IMR-90 (cell line): ENCODE measurements around the gene AEN. TPM values are rescaled to one million over a fixed set of nuclear protein-coding genes. Genes with fewer than 3 reads are reported as not detected.

Experiments
- ATAC-seq: fragments of 200-7000 bp; cut with Tn5 transposase; 2 replicates; pipeline ENCODE4 v1.9.1; 2020; ENCODE audit warnings: low read depth, mild to moderate bottlenecking, moderate library complexity
- BruUV-seq: library from RNA; stranded (reverse); fragments of 400-500 nt; replicated peaks from 2 replicates; lab custom pipeline; 2021; lab: Mats Ljungman, UMichigan
- CTCF ChIA-PET: fragments of 300-600 bp; formaldehyde crosslinking; extraction: SDS; loops from one replicate; lab custom pipeline; 2021; ENCODE audit warnings: antibody characterized with exemption; lab: Yijun Ruan, JAX
- POLR2A ChIA-PET: fragments of 300-600 bp; sonication (Branson Sonifier 250); formaldehyde crosslinking; loops from one replicate; lab custom pipeline; 2022; ENCODE audit warnings: antibody characterized with exemption; ENCODE audit not compliant: unreplicated experiment; lab: Charles Lee
- DNase-seq: peaks from one replicate; pipeline ENCODE4 v3.0.0; 2013
- H2AFZ ChIP-seq: replicated peaks from 2 replicates; pipeline ENCODE3; 2013; ENCODE audit warnings: low read length, mild to moderate bottlenecking; ENCODE audit not compliant: poor library complexity
- H2AK5ac ChIP-seq: 2 replicates; pipeline ENCODE4 v1.6.1; 2013; ENCODE audit warnings: low read depth, low read length, inconsistent platforms
- H2AK9ac ChIP-seq: replicated peaks from 2 replicates; pipeline ENCODE3; 2013; ENCODE audit warnings: mild to moderate bottlenecking, low read depth, low read length, moderate library complexity; ENCODE audit not compliant: poor library complexity
- H2BK120ac ChIP-seq: 2 replicates; pipeline ENCODE4 v1.6.1; 2013; ENCODE audit warnings: low read depth, low read length, inconsistent platforms
- H2BK15ac ChIP-seq: 3 replicates; pipeline ENCODE4 v1.6.1; 2013; ENCODE audit warnings: low read depth, low read length, inconsistent platforms
- H2BK20ac ChIP-seq: 2 replicates; pipeline ENCODE4 v1.6.1; 2013; ENCODE audit warnings: low read depth, mild to moderate bottlenecking, inconsistent platforms, low read length, moderate library complexity
- H2BK5ac ChIP-seq: 2 replicates; pipeline ENCODE4 v1.6.1; 2013; ENCODE audit warnings: mild to moderate bottlenecking, low read depth, low read length, inconsistent platforms; ENCODE audit not compliant: poor library complexity, severe bottlenecking
- H3K14ac ChIP-seq: replicated peaks from 2 replicates; pipeline ENCODE4 v1.6.1; 2013; ENCODE audit warnings: low read depth, low read length, inconsistent platforms
- H3K18ac ChIP-seq: 2 replicates; pipeline ENCODE4 v1.6.1; 2013; ENCODE audit warnings: low read depth, low read length, control low read depth
- H3K23ac ChIP-seq: 2 replicates; pipeline ENCODE4 v1.6.1; 2013; ENCODE audit warnings: low read depth, low read length, inconsistent platforms
- H3K27ac ChIP-seq: 2 replicates; pipeline ENCODE4 v1.5.1; 2013; ENCODE audit warnings: mild to moderate bottlenecking, control low read depth, low read length; ENCODE audit not compliant: insufficient read depth
- H3K27me3 ChIP-seq: 2 replicates; pipeline ENCODE4 v1.6.1; 2013; ENCODE audit warnings: low read length; ENCODE audit not compliant: control insufficient read depth, insufficient read depth
- H3K36me3 ChIP-seq: 2 replicates; pipeline ENCODE4 v1.6.1; 2013; ENCODE audit warnings: low read length, mixed read lengths; ENCODE audit not compliant: control insufficient read depth, insufficient read depth
- H3K4ac ChIP-seq: 2 replicates; pipeline ENCODE4 v1.6.1; 2013; ENCODE audit warnings: low read depth, low read length, inconsistent platforms
- H3K4me1 ChIP-seq: 2 replicates; pipeline ENCODE4 v1.6.1; 2013; ENCODE audit warnings: low read length, mixed read lengths; ENCODE audit not compliant: control insufficient read depth, insufficient read depth
- H3K4me2 ChIP-seq: 2 replicates; pipeline ENCODE4 v1.6.1; 2013; ENCODE audit warnings: low read depth, mild to moderate bottlenecking, control low read depth, low read length, moderate library complexity
- H3K4me3 ChIP-seq: 2 replicates; pipeline ENCODE4 v1.5.1; 2013; ENCODE audit warnings: low read depth, mild to moderate bottlenecking, control low read depth, low read length, moderate library complexity; ENCODE audit not compliant: insufficient read depth
- H3K56ac ChIP-seq: 2 replicates; pipeline ENCODE4 v1.6.1; 2013; ENCODE audit warnings: low read length, inconsistent platforms; ENCODE audit not compliant: insufficient read depth; ENCODE audit errors: extremely low read depth
- H3K79me1 ChIP-seq, 2 experiments: 2 replicates each; pipeline ENCODE4 v1.6.1; 2013; ENCODE audit warnings: low read length in 2 of 2, inconsistent platforms in 1 of 2, low read depth in 1 of 2
- H3K9ac ChIP-seq: 2 replicates; pipeline ENCODE4 v1.6.1; 2013; ENCODE audit warnings: low read depth, low read length, control low read depth
- H3K9me1 ChIP-seq: 2 replicates; pipeline ENCODE4 v1.6.1; 2013; ENCODE audit warnings: low read length, inconsistent platforms; ENCODE audit not compliant: insufficient read depth
- H3K9me3 ChIP-seq: 2 replicates; pipeline ENCODE4 v1.6.1; 2013; ENCODE audit warnings: low read length; ENCODE audit not compliant: control insufficient read depth, insufficient read depth
- H4K20me1 ChIP-seq: 2 replicates; pipeline ENCODE4 v1.6.1; 2013; ENCODE audit warnings: low read length, inconsistent platforms; ENCODE audit not compliant: insufficient read depth
- H4K5ac ChIP-seq: 2 replicates; pipeline ENCODE4 v1.6.1; 2013; ENCODE audit warnings: mild to moderate bottlenecking, low read depth, low read length, control low read depth
- H4K8ac ChIP-seq, 2 experiments: 2 replicates each; pipeline ENCODE4 v1.6.1; 2013; ENCODE audit warnings: low read depth in 2 of 2, low read length in 2 of 2, control low read depth in 1 of 2, inconsistent platforms in 1 of 2
- H4K91ac ChIP-seq: 2 replicates; pipeline ENCODE4 v1.6.1; 2013; ENCODE audit warnings: low read depth, low read length, inconsistent platforms; ENCODE audit not compliant: insufficient read depth
- CEBPB ChIP-seq: IDR thresholded peaks from 2 replicates; pipeline ENCODE4 v1.6.1; 2012; ENCODE audit warnings: low read depth, low read length, improper control_type of control experiment
- MAFK ChIP-seq: IDR thresholded peaks from 2 replicates; pipeline ENCODE4 v1.6.1; 2012; ENCODE audit warnings: low read depth, low read length, improper control_type of control experiment
- MAZ ChIP-seq: IDR thresholded peaks from 2 replicates; pipeline ENCODE4 v1.6.1; 2012; ENCODE audit warnings: low read depth, mild to moderate bottlenecking, low read length, improper control_type of control experiment, moderate library complexity, borderline replicate concordance
- NFE2L2 ChIP-seq: fragments of 150-350 bp; IDR thresholded peaks from 2 replicates; pipeline ENCODE4 v1.6.1; 2016; ENCODE audit warnings: low read depth, mild to moderate bottlenecking, low read length
- POLR2A ChIP-seq: IDR thresholded peaks from 2 replicates; pipeline ENCODE4 v1.6.1; 2012; ENCODE audit warnings: mild to moderate bottlenecking, low read depth, low read length
- RAD21 ChIP-seq: IDR thresholded peaks from 2 replicates; pipeline ENCODE4 v1.6.1; 2012; ENCODE audit warnings: low read length, improper control_type of control experiment
- RCOR1 ChIP-seq: IDR thresholded peaks from 2 replicates; pipeline ENCODE4 v1.6.1; 2012; ENCODE audit warnings: mild to moderate bottlenecking, low read length, improper control_type of control experiment; ENCODE audit not compliant: insufficient replicate concordance
- RFX5 ChIP-seq: IDR thresholded peaks from 2 replicates; pipeline ENCODE4 v1.8.0; 2012; ENCODE audit warnings: low read depth, mild to moderate bottlenecking, low read length, moderate library complexity
- SMC3 ChIP-seq: fragments of 150-350 bp; IDR thresholded peaks from 2 replicates; pipeline ENCODE4 v1.6.1; 2016; ENCODE audit warnings: low read depth, mild to moderate bottlenecking, antibody characterized with exemption, low read length, moderate library complexity
- WGBS, 2 experiments: methylation state at CpG; one replicate each; pipeline versions ENCODE4 v1.1.5 to v1.1.7; 2013; ENCODE audit warnings: missing lambda C conversion rate in 2 of 2; ENCODE audit not compliant: insufficient read length in 1 of 2; ENCODE audit errors: extremely low coverage in 2 of 2; 5-methylcytosine and 5-hydroxymethylcytosine counted together
- dilution Hi-C: fragments of 300-500 bp; cut with HindIII; formaldehyde crosslinking; loops from one replicate; pipeline ENCODE4 v1.14.3; 2018; ENCODE audit warnings: low sequenced_read_pairs; ENCODE audit not compliant: unreplicated experiment
- in situ Hi-C: fragments of 300-500 bp; cut with MboI; formaldehyde crosslinking; loops from 3 replicates; pipeline ENCODE4 v1.14.3; 2019; ENCODE audit warnings: low sequenced_read_pairs, inconsistent platforms, mixed read lengths
- intact Hi-C: fragments of 100-400 bp; cut with micrococcal nuclease; formaldehyde crosslinking; loops from 2 replicates; pipeline ENCODE4 v1.10.0; 2022
- polyA plus RNA-seq, 3 experiments: library from polyadenylated mRNA; depleted of rRNA; stranded (reverse); fragments of >200 nt; gene quantifications; 2 replicates each; pipeline ENCODE4 v1.2.3, GENCODE V29; 2012; ENCODE audit warnings: low replicate concordance in 1 of 3
- total RNA-seq: library from RNA; depleted of rRNA; stranded (reverse); fragments of >200 nt; gene quantifications from 2 replicates; pipeline ENCODE4 v1.2.3, GENCODE V29; 2012
- TF ChIP-seq, protein P1 (sequence below): fragments of 150-350 bp; IDR thresholded peaks from 2 replicates; pipeline ENCODE4 v1.6.1; 2017; ENCODE audit warnings: mild to moderate bottlenecking, antibody characterized with exemption, low read length, low read depth

AEN gene
- total and polyA plus RNA-seq, 2 of the 4 experiments (the other 2 are of a cell fraction) = 48.6 to 85.5 TPM

GRCh38 chr15:88617031-88617722 is 4.0 kb upstream of the AEN start:
- Histone ChIP-seq H2BK120ac (no peak overlapping the region), H3K4ac (no peak overlapping the region), H3K18ac (no peak overlapping the region), H3K23ac (no peak overlapping the region), H4K20me1 (peaks cover 6% of the 10 kb centered on the region; the same call in 1 of the 2 replicates), H2AFZ (no peak overlapping the region), H2BK20ac (no peak overlapping the region), H3K79me1 (peaks cover 0 to 10% of the 10 kb centered on the region in 2 experiments; a peak in 1 of 4 replicates), H4K91ac (no peak overlapping the region), H2AK5ac (no peak overlapping the region), H4K8ac (no peak overlapping the region), H3K36me3 (no peaks in the 10 kb centered on the region), H3K4me3 (no peak overlapping the region), H3K4me2 (no peak overlapping the region), H3K9me3 (no peaks in the 10 kb centered on the region), H2BK5ac (no peak overlapping the region), H4K5ac (no peak overlapping the region), H2BK15ac (no peak overlapping the region), H3K9ac (no peak overlapping the region), H3K4me1 (peaks cover 4% of the 10 kb centered on the region; the same call in 1 of the 2 replicates), H3K27me3 (no peaks in the 10 kb centered on the region), H3K9me1 (peaks cover 8% of the 10 kb centered on the region; the same call in 1 of the 2 replicates), H3K56ac (no peak overlapping the region), H3K14ac (no peak overlapping the region), H2AK9ac (no peak overlapping the region), H3K27ac (no peak overlapping the region)
- intact Hi-C loops (no loop called here), in situ Hi-C loops (loop anchor here (5.0 kb wide), 1 partner anchor 150 kb away; the partner anchor contains the start of genes MRPL46 and MRPS11), dilution Hi-C loops (no loop called here)
- POLR2A ChIA-PET = no interaction called here
- no TSS peak for BruUV-seq
- CTCF ChIA-PET = no interaction called here
- TF ChIP-seq RAD21 = no peak
- no peak for TF ChIP-seq SMC3
- TF ChIP-seq CEBPB = no peak
- TF ChIP-seq RCOR1 = no peak
- TF ChIP-seq MAZ = no peak
- no peak for TF ChIP-seq MAFK
- TF ChIP-seq POLR2A = no peak
- no peak for TF ChIP-seq NFE2L2
- TF ChIP-seq, protein P1, sequence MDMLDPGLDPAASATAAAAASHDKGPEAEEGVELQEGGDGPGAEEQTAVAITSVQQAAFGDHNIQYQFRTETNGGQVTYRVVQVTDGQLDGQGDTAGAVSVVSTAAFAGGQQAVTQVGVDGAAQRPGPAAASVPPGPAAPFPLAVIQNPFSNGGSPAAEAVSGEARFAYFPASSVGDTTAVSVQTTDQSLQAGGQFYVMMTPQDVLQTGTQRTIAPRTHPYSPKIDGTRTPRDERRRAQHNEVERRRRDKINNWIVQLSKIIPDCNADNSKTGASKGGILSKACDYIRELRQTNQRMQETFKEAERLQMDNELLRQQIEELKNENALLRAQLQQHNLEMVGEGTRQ = no peak
- TF ChIP-seq RFX5 = no peak
- no peak for ATAC-seq
- DNase-seq = no peak
- WGBS, 2 experiments = 80% methylated on average over 2 of the region's 10 CpGs; no CpG with 5 or more reads in 1 of the 2 experiments
